ENCODE data around the gene DOCK11. TPM values are rescaled to one million over a fixed set of nuclear protein-coding genes. Genes with fewer than 3 reads are reported as not detected.

DOCK11 gene
- total RNA-seq, 1 experiment from 2014 or later = 13.1 TPM

DNA sequence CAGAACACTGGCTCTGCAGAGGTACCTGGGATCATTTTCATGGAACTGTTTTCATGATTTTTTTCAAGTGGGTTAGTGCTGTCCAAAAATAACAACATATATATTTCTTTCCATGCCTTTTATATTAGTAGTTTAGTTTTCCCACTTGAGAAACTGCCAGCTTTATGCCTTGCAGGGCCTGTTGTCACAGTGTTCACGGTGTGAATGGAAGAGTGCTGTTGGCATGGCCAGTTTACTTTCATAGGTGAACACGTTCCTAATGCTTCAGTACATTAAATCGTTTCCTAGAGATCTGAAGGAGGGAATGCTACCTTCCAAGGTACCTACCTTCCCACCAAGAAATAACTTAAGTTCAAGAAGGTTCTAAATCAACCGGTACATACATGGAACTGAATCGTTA, 12.6 kb downstream of the DOCK11 start:
- no peak for ATAC-seq
- H3K4me1 Mint-ChIP-seq = peaks cover 9% of the 10 kb centered on the region
- POLR2A ChIA-PET = no interaction called here

DNA sequence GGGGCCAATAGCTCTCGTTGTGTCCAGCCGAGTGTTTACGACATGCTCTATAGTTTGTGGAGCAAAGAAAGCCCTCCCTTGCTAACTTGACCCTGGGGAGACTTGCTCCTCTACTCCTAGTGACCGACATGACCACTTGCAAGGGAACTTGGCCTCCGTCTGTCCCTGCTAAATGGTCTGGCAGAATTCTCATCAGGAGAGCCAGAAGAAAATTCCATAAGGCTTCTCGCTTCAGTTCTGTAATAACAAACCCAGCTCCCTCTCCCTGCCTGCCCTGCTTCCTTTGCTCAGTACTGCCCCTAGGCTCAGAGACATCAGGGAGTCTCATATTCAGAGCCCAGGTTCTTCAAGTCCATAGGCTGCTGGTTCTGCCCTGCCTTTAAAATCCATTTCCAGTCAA, 13.0 kb downstream of the DOCK11 start:
- H3K9me3 Mint-ChIP-seq = peaks cover 7% of the 10 kb centered on the region; the same call in 1 of the 2 replicates
- no peaks in the 10 kb centered on the region for H3K27me3 Mint-ChIP-seq (ENCODE audit: low read depth)
- ChIA-PET CTCF (interaction anchor here (0.5 to 1.1 kb wide), 3 partner anchors 10 to 92 kb away, joined by 3 to 8 read pairs (median 4); no protein-coding TSS in a partner anchor), POLR2A (no interaction called here)
- H3K4me1 Mint-ChIP-seq = peaks cover 5% of the 10 kb centered on the region
- no peak overlapping the region for H3K27ac Mint-ChIP-seq
- DNase-seq (ENCODE audit: low spot score) (no peak), ATAC-seq (peak; percentile 43; the same call in 1 of the 2 replicates)
- H3K36me3 Mint-ChIP-seq = peaks cover 7% of the 10 kb centered on the region; the same call in 1 of the 2 replicates
- TF ChIP-seq RELA (CRISPR knock-in tag; IDR thresholded peaks at IDR 0.05; ENCODE audit: borderline replicate concordance) (no peak), CREB1 (CRISPR knock-in tag; IDR thresholded peaks at IDR 0.05) (no peak), KAT7 (CRISPR knock-in tag; IDR thresholded peaks at IDR 0.05; ENCODE audit: borderline replicate concordance) (no peak), GABPB1 (CRISPR knock-in tag; IDR thresholded peaks at IDR 0.05) (no peak), ETV6 (CRISPR knock-in tag; IDR thresholded peaks at IDR 0.05) (no peak), NR2C2 (CRISPR knock-in tag; IDR thresholded peaks at IDR 0.05) (no peak), MXD4 (CRISPR knock-in tag; IDR thresholded peaks at IDR 0.05; ENCODE audit: borderline replicate concordance) (no peak), EMX1 (CRISPR knock-in tag; IDR thresholded peaks at IDR 0.05) (no peak), OVOL2 (CRISPR knock-in tag; IDR thresholded peaks at IDR 0.05; ENCODE audit: borderline replicate concordance) (no peak), ZNF263 (CRISPR knock-in tag; IDR thresholded peaks at IDR 0.05; ENCODE audit: low read depth) (no peak)
- TF ChIP-seq, protein P1, sequence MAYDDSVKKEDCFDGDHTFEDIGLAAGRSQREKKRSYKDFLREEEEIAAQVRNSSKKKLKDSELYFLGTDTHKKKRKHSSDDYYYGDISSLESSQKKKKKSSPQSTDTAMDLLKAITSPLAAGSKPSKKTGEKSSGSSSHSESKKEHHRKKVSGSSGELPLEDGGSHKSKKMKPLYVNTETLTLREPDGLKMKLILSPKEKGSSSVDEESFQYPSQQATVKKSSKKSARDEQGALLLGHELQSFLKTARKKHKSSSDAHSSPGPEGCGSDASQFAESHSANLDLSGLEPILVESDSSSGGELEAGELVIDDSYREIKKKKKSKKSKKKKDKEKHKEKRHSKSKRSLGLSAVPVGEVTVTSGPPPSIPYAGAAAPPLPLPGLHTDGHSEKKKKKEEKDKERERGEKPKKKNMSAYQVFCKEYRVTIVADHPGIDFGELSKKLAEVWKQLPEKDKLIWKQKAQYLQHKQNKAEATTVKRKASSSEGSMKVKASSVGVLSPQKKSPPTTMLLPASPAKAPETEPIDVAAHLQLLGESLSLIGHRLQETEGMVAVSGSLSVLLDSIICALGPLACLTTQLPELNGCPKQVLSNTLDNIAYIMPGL (CRISPR knock-in tag; IDR thresholded peaks at IDR 0.05) = no peak
- TF ChIP-seq, protein P2, sequence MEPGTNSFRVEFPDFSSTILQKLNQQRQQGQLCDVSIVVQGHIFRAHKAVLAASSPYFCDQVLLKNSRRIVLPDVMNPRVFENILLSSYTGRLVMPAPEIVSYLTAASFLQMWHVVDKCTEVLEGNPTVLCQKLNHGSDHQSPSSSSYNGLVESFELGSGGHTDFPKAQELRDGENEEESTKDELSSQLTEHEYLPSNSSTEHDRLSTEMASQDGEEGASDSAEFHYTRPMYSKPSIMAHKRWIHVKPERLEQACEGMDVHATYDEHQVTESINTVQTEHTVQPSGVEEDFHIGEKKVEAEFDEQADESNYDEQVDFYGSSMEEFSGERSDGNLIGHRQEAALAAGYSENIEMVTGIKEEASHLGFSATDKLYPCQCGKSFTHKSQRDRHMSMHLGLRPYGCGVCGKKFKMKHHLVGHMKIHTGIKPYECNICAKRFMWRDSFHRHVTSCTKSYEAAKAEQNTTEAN (CRISPR knock-in tag; IDR thresholded peaks at IDR 0.05) = no peak
- TF ChIP-seq, protein P3, sequence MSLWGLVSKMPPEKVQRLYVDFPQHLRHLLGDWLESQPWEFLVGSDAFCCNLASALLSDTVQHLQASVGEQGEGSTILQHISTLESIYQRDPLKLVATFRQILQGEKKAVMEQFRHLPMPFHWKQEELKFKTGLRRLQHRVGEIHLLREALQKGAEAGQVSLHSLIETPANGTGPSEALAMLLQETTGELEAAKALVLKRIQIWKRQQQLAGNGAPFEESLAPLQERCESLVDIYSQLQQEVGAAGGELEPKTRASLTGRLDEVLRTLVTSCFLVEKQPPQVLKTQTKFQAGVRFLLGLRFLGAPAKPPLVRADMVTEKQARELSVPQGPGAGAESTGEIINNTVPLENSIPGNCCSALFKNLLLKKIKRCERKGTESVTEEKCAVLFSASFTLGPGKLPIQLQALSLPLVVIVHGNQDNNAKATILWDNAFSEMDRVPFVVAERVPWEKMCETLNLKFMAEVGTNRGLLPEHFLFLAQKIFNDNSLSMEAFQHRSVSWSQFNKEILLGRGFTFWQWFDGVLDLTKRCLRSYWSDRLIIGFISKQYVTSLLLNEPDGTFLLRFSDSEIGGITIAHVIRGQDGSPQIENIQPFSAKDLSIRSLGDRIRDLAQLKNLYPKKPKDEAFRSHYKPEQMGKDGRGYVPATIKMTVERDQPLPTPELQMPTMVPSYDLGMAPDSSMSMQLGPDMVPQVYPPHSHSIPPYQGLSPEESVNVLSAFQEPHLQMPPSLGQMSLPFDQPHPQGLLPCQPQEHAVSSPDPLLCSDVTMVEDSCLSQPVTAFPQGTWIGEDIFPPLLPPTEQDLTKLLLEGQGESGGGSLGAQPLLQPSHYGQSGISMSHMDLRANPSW (CRISPR knock-in tag; conservative IDR thresholded peaks at IDR 0.05; ENCODE audit: low read depth) = no peak
- no peak overlapping the region for H3K4me3 Mint-ChIP-seq

More for the DNA sequence above, 12.6 kb downstream of the DOCK11 start:
- H3K4me3 Mint-ChIP-seq = no peak overlapping the region
- peaks cover 7% of the 10 kb centered on the region; the same call in 1 of the 2 replicates for H3K9me3 Mint-ChIP-seq
- no peak overlapping the region for H3K27ac Mint-ChIP-seq
- peaks cover 7% of the 10 kb centered on the region; the same call in 1 of the 2 replicates for H3K36me3 Mint-ChIP-seq
- CTCF ChIA-PET = interaction anchor here (0.5 to 1.1 kb wide), 3 partner anchors 9 to 92 kb away, joined by 3 to 8 read pairs (median 4); no protein-coding TSS in a partner anchor
- no peaks in the 10 kb centered on the region for H3K27me3 Mint-ChIP-seq (ENCODE audit: low read depth)
- DNase-seq (ENCODE audit: low spot score) = no peak
- no peak for TF ChIP-seq NFE2L1 (CRISPR knock-in tag; IDR thresholded peaks at IDR 0.05)
- TF ChIP-seq NR3C1 (CRISPR knock-in tag; conservative IDR thresholded peaks at IDR 0.05; ENCODE audit: low read depth) = no peak

DNA sequence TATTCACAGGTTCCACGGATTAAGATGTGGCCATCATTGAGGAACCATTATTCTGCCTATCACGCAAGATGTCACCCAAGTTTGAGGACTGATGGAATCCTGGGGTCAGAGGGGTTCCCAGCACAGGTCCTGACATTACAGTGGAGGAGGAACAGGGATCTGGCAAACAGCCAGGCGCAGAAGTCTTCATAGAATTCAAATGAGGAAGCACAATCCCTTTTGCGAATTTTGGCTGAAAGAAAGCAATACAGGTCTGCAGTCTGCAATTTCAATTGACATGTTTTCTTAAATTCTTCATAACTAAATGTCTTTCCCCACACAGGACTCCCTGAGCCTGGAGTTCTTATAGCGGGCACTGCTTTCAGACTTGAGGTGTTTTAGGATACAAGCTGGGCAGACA, 14.5 kb downstream of the DOCK11 start:
- H3K4me1 Mint-ChIP-seq = peaks cover 2% of the 10 kb centered on the region; the same call in 1 of the 2 replicates

More for the DNA sequence above, 14.5 kb downstream of the DOCK11 start:
- ChIA-PET CTCF (no interaction called here), POLR2A (no interaction called here)
- Mint-ChIP-seq H3K27me3 (ENCODE audit: low read depth) (no peaks in the 10 kb centered on the region), H3K27ac (no peak overlapping the region), H3K4me3 (no peak overlapping the region), H3K9me3 (peaks cover 16% of the 10 kb centered on the region), H3K36me3 (peaks cover 18% of the 10 kb centered on the region)
- ATAC-seq = no peak
- DNase-seq (ENCODE audit: low spot score) = no peak
- no peak for TF ChIP-seq NFATC4 (CRISPR knock-in tag; IDR thresholded peaks at IDR 0.05)
- TF ChIP-seq, protein P3 (CRISPR knock-in tag; conservative IDR thresholded peaks at IDR 0.05; ENCODE audit: low read depth) = no peak
